ENCODE data around the gene MIEF2.
"Not testable (repeated sequence)": the region's sequence is repeated elsewhere in the genome, so short reads cannot be mapped to it uniquely, and the experiment has no call there.

Gene MIEF2

DNA sequence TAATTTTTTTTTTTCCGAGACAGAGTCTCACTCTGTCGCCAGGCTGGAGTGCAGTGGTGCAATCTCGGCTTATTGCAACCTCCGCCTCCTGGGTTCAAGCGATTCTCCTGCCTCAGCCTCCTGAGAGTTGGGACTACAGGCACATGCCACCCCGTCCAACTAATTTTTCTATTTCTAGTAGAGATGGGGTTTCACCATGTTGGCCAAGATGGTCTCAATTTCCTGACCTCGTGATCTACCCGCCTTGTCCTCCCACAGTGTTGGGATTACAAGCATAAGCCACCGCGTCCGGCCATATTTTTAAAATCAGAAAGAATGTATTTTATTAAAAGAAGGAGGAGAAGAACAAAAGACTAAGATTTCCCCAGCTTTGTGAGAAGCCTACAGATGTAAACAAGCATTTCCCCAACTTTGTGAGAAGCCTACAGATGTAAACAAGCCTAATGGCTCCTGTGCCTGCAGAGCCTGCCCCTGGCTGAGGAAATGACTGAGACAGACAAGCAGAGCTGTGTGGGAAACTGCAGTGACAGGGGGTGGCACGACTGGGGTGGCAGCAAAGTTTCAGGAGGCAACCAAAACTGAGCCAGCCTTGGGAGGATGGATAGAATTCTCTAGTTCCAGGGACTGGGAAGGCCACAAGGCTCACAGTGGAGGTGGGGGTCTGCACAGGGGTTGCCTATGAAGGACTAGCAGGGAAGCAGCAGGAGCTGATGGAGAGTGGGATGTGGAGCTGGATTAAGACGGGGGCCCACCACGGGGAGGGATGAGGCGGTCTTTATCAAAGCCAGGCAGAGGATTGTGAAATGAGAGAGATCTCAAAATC lies 31.5 kb downstream of the MIEF2 start:
- DNase-seq (ENCODE audit: low read depth): no peak

GRCh38 chr17:18298061-18298460 lies 37.6 kb downstream of the MIEF2 start:
- H3K4me3 ChIP-seq (ENCODE audit: low read length); DNase-seq (ENCODE audit: low read depth): not testable (repeated sequence)

More for the DNA sequence above, 31.5 kb downstream of the MIEF2 start:
- TF ChIP-seq CTCF (conservative IDR thresholded peaks at IDR 0.05; ENCODE audit: low read depth, low read length): no peak
- no peak overlapping the region for H3K4me3 ChIP-seq (ENCODE audit: low read length)

GRCh38 chr17:18300725-18301480 lies 40.4 kb downstream of the MIEF2 start:
- TF ChIP-seq CTCF (conservative IDR thresholded peaks at IDR 0.05; ENCODE audit: low read depth, low read length): no peak
- H3K4me3 ChIP-seq (ENCODE audit: low read length): no peak overlapping the region
- DNase-seq (ENCODE audit: low read depth): no peak

DNA sequence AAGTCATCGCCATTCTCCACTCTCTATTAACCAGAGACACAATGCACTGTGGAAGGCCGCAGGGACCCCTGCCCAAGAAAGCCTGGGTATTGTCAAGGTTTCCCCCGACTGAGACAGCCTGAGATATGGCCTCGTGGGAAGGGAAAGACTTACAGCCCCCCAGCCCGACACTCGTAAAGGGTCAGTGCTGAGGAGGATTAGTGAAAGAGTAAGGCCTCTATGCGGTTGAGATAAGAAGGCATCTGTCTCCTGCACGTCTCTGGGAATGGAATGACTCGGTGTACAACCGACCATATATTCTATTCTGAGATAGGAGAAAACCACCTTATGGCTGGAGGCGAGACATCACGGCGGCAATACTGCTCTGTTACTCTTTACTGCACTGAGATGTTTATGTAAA lies 42.7 kb downstream of the MIEF2 start:
- DNase-seq (ENCODE audit: low read depth); H3K4me3 ChIP-seq (ENCODE audit: low read length): not testable (repeated sequence)

DNA sequence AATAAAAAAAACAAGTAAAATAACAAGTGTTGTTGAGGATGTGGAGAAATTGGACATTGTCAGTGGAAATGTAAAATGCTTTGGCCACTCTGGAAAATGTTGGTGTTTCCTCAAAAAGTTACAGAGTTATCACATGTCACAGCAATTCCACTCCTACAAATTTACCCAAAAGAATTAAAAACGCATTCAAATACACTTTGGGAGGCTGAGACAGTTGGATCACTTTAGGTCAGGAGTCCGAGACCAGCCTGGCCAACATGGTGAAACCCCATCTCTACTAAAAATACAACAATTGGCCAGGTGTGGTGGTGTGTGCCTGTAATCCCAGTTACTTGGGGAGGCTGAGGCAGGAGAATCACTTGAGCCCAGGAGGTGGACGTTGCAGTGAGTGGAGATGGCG lies 48.7 kb downstream of the MIEF2 start:
- no peak overlapping the region for H3K4me3 ChIP-seq (ENCODE audit: low read length)
- no peak for DNase-seq (ENCODE audit: low read depth)
- TF ChIP-seq CTCF (conservative IDR thresholded peaks at IDR 0.05; ENCODE audit: low read depth, low read length): no peak

GRCh38 chr17:18314059-18314730 lies 53.7 kb downstream of the MIEF2 start:
- no peak for DNase-seq (ENCODE audit: low read depth)
- H3K4me3 ChIP-seq (ENCODE audit: low read length): peak overlapping the region; percentile 91
- TF ChIP-seq CTCF (conservative IDR thresholded peaks at IDR 0.05; ENCODE audit: low read depth, low read length): no peak

GRCh38 chr17:18314731-18315561 lies 54.5 kb downstream of the MIEF2 start, which contains the start of the genes SMCR8 and TOP3A:
Gene SMCR8, plus strand, starts transcription at chr17:18315293. Its CDS starts 497 bp downstream, at chr17:18315790.
Gene TOP3A, minus strand, starts transcription at chr17:18314994. Its CDS starts 216 bp downstream, at chr17:18314778.
- no peak for TF ChIP-seq CTCF (conservative IDR thresholded peaks at IDR 0.05; ENCODE audit: low read depth, low read length)
- peak; percentile 97 for DNase-seq (ENCODE audit: low read depth)
- peak within 1 kb of the TSS; percentile 91 for H3K4me3 ChIP-seq (ENCODE audit: low read length)
